CD4-positive, alpha-beta T cell treated with Interleukin-10 for 1 hour (primary cell): ENCODE results near the gene STKLD1.
"Not testable (repeated sequence)": the region's sequence is repeated elsewhere in the genome, so short reads cannot be mapped to it uniquely, and the experiment has no call there.

Experiments
- DNase-seq: peaks from one replicate; pipeline ENCODE4 v3.0.0-alpha.2; 2020

STKLD1 gene

GRCh38 chr9:133449760-133450159 is 73.6 kb downstream of the STKLD1 start:
- no peak for DNase-seq

GRCh38 chr9:133451865-133452264 is 75.7 kb downstream of the STKLD1 start:
- DNase-seq: not testable (repeated sequence)

GRCh38 chr9:133452562-133452961 is 76.4 kb downstream of the STKLD1 start:
- DNase-seq: no peak

- no peak for DNase-seq
These were observed 77.5 kb downstream of the STKLD1 start for GRCh38 chr9:133453651-133454050.

- DNase-seq: no peak
These were observed 78.2 kb downstream of the STKLD1 start for GRCh38 chr9:133454325-133454724.

GRCh38 chr9:133454943-133455673 is 78.9 kb downstream of the STKLD1 start:
- no peak for DNase-seq
